A673 (cell line): Measurements from ENCODE around the gene AFF2.

Experiments
- EZH2 ChIP-seq: fragments of 200-600 bp; sonication (generic); IDR thresholded peaks from 2 replicates; pipeline ENCODE4 v1.6.1; 2017; ENCODE audit warnings: borderline replicate concordance, low read depth, mild to moderate bottlenecking, mixed read lengths, antibody characterized with exemption, low read length; ENCODE audit not compliant: poor library complexity, severe bottlenecking
- TF ChIP-seq, protein P1 (sequence below): fragments of 300-800, 200-600 bp; sonication (generic); conservative IDR thresholded peaks from 2 replicates; pipeline ENCODE4 v1.5.1; 2017; ENCODE audit warnings: low read depth, mild to moderate bottlenecking, antibody characterized with exemption, low read length, moderate library complexity, mixed read lengths

- TF ChIP-seq, protein P1, sequence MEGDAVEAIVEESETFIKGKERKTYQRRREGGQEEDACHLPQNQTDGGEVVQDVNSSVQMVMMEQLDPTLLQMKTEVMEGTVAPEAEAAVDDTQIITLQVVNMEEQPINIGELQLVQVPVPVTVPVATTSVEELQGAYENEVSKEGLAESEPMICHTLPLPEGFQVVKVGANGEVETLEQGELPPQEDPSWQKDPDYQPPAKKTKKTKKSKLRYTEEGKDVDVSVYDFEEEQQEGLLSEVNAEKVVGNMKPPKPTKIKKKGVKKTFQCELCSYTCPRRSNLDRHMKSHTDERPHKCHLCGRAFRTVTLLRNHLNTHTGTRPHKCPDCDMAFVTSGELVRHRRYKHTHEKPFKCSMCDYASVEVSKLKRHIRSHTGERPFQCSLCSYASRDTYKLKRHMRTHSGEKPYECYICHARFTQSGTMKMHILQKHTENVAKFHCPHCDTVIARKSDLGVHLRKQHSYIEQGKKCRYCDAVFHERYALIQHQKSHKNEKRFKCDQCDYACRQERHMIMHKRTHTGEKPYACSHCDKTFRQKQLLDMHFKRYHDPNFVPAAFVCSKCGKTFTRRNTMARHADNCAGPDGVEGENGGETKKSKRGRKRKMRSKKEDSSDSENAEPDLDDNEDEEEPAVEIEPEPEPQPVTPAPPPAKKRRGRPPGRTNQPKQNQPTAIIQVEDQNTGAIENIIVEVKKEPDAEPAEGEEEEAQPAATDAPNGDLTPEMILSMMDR, result no peak
- TF ChIP-seq EZH2, result no peak
These were observed 458.5 kb downstream of the AFF2 start for GRCh38 chrX:148958901-148959300.
